Activated CD8-positive, alpha-beta memory T cell treated with anti-CD3 and anti-CD28 coated beads, Interleukin-2, amount 50 U/mL, for 48 hours (primary cell): ENCODE measurements around the gene FAM13A.
"Not testable (repeated sequence)": the region's sequence is repeated elsewhere in the genome, so short reads cannot be mapped to it uniquely, and the experiment has no call there.

Source experiments
- DNase-seq: peaks from one replicate; pipeline ENCODE4 v3.0.0-alpha.2; 2020

Gene FAM13A

DNA sequence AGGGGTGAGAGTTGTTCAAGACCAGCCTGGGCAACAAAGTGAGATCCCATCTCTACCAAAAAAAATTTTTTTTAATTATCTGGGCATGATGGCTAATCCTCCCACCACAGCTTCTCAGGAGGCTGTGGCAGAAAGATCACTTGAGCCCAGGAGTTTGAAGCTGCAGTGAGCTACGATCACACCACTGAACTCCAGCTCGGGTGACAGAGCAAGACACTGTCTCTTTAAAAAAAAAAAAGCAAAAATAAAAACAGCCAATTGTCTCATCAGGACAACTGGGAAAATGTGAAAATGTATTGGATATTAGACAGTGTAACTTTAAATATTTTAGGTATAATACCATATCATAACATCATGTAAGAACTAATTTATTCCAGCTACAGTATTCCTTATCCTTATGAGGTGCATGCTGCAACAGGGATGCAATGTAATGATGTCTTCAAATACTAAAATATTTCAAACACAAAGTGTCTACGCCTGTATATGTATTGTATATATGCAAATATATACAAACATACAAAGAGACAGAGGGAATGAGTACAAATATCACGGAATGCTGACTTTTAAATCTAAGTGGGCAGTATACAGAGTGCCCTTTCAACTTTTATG, 17.2 kb downstream of the FAM13A start:
- no peak for DNase-seq

DNA sequence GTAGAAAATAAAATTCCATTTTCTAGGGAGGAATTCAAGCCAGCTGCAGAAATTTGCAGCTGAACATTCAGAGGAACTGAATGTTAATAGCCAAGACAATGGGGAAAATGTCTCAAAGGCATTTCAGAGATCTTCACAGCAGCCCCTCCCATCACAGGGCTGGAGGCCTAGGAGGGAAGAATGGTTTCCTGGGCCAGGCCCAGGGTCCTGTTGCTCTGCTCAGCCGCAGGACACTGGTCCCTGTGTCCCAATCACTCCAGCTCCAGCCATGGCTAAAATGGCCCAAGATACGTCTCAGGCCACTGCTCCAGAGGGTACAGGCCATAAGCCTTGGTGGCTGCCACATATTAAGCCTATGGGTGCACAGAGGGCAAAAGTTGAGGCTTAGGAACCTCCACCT, 20.4 kb downstream of the FAM13A start:
- no peak for DNase-seq

DNA sequence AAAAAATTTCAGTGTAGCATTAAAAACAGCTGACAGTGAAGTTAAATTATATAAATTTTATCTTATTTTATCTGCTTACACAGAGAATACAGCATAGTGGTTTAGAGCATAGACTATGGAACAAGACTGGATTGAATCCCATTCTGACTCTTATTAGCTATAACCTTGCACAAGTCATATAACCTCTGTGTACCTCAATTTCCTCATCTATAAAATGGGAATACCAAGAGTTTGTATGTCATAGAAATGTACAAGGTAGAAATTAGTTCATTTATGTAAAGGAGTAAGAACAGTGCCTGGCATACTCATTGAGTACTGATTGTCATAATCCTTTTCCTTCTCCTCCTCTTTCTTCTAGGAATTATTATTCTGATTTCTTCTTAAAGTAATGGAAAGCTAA, 25.7 kb downstream of the FAM13A start:
- DNase-seq = no peak

DNA sequence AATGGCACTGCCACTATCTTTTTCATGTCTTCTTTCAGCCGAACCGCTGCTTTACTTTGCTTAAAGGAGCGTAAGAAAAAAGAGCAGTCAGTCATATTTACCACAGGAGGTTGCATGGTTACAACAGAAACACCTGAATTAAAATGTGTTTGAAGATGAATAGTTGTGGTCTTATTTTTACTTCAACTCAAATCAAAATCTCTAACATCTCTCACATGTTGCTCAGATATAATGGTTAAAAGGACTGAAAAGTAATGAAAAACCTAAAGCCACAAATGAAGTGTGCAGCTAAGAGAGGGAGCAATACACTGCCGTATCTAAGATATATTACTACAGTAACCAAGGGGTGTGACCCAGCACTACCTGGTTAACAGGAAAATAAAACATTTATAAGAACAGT, 27.4 kb downstream of the FAM13A start:
- DNase-seq = no peak

DNA sequence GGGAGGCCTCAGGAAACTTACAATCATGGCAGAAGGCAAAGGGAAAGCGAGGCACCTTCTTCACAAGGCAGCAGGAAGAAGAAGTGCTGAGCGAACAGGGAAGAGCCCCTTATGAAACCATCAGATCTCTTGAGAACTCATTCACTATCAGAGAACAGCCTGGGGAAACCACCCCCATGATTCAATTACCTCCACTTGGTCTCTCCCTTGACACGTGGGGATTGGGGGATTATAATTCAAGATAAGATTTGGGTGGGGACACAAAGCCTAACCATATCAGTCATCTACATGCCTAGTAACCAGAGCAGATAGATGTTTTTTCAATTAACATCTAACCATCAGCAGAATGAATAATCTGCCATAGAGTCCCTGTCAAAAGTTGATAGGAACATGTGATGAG, 30.4 kb downstream of the FAM13A start:
- no peak for DNase-seq

DNA sequence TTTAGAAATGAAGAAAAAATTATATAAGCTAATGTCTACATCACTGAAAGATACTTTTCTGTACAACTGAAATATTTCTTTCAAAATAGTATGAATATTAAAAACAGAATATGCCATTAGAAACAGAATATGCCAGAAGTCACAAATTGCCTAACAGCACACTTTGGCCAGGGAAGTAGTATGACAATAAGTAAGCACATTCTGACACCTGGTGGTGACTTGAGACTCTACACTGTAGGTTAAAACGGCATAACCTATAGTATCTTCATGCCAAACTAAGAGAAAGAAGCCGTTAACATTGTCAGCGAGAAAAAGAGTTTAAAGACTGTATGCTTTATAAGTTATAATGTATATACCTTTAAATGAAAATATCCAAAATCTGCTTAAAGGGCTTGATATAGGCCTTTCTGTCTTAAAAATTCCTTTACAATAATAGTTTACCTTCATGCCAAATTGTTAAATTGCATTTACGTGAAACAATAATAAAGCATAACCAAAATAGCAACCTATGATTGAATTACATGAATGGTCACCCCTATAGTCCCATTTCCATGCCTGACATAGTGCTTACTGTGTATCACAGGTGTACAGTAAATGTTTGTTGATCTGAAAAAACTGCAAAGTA, 32.8 kb downstream of the FAM13A start:
- no peak for DNase-seq

DNA sequence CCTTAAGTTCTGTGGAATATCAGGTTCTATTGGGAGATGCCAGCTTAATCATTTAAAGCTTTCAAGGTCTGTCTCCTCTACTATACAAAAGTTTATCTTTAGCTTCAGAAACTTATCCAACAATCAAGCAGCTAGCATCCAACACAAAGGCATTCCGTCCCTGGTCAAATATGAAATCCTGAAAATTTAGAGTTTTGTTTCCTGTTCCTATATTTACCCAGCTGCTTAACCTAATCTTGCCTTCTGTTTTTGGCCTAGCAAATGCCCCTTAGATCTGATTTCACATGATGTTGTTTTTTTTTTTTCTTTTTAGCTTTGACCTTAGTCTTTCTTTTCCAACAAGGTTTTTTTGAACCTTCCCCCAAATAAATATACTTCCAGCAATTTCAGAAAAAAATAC, 33.8 kb downstream of the FAM13A start:
- no peak for DNase-seq

DNA sequence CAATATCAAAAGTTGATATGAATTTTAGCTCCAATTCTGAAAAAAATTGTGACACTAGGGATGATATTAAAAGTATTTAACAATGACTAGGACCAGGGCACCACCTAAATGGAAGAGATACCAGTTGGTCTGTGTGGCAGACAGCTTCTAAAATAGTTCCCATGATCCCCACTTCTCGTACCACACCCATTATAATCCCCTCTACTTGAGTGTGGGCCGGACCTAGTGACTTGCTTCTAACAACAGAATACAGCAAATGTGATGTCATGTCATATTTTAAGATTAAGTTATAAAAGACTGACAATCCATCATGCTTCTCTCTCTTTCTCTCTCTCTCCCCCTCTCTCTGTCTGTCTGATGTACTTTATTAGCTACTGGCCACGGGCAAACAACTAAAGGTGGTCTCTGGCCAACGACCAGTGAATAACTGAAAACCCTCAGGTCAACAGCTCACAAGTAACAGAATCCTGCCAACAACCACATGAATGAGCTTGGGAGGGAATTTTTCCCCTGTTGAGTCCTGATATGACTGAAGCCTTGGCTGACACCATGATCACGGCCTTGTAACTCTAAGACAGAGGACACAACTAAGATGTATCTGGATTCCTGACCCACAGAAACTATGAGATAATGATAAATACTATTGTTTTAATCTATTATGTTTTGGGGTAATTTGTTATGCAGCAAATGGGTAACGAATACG, 34.4 kb downstream of the FAM13A start:
- DNase-seq = no peak

DNA sequence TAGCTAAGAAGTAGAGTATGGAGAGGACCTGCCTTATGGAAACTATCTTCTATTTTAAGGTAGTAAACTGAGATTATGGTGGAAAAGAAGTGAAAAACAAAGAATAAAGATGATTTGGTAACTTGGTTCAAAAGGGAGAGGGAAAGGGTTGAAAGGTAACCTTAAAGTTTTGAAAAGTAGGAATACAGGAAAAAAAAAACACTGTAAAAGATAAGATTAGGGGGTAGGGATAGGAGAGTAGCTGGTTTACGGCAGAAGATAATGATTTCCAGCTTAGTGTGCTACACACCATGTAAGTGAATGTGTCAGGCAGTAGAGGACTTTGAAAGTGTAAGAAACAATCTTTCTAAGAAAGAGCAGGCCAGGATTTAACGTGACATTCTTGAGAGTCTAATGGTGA, 35.3 kb downstream of the FAM13A start:
- DNase-seq = no peak

DNA sequence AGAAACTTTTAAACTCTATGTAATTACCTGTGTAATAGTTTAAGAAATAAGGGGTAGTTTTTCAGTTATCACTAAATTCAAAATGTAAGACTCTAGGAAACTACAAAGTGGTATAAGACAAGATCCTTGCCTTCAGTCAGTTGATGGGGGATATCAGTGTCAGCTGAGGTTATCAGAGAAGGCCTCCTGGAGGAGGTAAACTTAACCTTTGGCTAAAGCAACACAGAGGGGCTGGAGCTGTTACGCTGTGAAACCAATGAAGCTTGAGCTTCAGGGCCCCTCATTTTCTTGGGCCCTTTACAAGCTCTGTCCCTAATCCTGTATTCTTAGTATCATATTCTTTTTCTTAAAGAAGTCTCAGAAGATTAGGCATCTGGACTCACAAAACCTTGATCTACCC, 35.9 kb downstream of the FAM13A start:
- no peak for DNase-seq

DNA sequence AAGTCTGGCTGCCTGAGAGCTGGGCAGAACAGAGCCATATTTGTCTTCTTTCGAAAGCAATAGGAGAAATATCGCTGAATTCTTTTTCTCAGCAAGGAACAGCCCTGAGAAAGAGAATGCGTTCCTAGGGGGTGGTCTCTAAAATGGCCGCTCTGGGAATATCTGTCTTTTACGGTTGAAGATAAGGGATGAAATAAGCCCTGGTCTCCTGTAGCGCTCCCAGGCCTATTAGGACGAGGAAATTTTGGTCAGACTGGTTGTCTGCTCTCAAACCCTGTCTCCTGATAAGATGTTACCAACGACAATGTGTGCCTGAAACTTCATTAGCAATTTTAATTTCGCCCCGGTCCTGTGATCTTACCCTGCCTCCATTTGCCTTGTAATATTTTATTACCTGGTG, 42.1 kb downstream of the FAM13A start:
- DNase-seq = not testable (repeated sequence)

DNA sequence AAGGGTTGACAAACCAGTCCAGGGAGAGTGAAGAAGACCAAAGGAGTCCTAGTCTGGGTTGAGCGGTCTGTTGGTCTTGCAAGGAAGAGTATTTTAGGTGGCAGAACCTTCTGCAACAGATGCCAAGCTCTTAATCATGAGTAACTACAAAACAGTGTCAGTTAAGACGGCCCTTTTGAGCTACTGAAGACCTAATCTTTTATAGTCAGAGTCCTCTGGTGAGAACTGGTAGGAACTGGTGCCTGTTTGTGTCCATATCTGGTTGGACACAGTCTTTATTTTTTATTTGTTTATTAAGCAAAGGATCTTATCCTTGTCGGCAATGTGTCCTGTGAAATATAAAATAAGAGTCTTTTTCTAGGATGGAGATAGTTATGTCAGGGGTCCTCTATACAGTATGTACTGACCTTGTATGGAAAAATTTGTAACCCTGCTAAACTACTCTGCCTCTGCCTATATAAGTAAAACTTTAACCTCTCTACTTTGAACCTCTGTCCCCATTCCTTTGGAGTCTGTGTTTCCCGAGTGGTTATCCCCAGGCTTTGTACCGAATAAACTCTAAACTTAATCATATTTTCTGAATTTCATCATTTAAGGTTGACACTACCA, 47.1 kb downstream of the FAM13A start:
- DNase-seq = no peak

DNA sequence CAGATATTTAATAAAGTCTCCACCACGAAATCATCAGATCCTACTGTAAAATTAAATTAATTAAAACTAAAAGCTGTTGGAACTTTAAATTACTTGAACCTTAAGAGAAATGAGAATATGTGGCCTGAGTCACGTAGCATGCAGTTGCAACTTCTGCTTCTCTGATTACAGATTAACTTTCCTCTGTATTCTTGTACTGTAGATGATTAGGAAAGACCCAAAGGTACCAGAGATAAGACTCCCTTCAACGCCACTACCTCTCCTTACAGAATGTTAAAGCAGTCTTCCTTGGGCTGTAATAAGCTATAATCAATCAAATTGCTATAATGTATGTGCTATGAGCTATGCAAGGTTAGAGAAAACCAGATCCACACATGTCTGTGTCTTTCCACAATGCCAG, 47.9 kb downstream of the FAM13A start:
- no peak for DNase-seq

DNA sequence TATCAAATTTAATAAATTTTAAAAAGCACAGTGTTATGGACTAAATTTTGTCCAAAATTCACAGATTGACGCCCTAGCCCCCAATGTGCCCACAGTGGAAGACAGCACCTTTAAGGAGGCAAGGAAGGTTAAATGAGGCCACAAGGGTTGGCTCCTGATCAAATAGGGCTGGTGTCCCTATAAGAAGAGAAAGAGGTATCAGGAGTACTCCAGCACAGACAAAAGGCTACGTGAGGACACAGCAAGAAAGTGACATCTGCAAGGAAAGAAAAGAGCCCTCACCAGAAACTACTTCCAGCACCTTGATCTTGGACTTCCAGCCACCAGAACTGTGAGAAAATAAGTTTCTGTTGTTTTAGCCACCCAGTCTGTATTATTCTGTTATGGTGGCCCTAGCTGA, 48.8 kb downstream of the FAM13A start:
- no peak for DNase-seq

DNA sequence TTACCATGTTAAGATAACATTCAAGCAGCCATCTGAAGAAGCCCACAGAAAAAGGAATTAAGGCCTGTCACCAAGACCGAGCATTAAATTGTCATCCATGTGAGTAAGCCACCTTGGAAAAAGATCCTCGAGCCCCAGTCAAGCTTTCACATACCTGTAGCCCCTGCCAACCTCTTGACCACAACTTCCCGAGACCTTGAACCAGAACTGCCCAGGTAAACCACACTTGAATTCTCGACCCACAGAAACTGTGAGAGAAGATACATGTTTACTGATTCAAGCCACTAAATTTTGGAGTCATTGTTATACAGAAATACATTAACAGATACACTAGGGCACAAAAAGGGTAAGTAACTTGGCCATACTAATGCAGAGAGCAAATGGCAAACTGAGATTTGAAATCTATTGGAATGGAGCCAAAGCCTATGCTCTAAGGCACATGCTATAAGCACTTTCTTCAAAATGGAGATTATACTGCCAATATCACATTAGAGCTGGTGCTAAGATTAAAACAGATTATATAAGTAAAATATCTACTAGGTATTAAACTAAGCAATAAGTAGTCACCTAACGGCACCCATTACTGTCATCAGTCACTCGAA, 49.5 kb downstream of the FAM13A start:
- DNase-seq = no peak

DNA sequence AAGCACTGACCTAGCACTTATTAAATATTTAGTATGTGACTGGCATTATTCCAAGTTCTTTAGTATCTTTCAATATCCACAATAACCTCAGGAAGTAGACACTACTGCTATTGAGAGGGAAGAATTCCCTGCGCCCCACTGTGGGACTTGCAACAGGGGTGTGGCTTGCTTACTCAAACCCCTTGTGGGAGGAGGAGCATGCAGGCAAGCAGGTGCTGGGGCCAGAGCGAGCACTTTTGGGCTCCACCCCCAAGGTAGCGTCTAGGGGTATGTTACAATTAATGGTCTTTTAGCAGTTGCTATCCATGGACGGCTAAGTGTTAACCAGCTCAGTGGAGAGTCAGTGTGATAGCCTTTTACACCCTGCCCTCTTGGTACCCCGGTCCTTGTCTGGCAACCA, 50.7 kb downstream of the FAM13A start:
- DNase-seq = no peak

DNA sequence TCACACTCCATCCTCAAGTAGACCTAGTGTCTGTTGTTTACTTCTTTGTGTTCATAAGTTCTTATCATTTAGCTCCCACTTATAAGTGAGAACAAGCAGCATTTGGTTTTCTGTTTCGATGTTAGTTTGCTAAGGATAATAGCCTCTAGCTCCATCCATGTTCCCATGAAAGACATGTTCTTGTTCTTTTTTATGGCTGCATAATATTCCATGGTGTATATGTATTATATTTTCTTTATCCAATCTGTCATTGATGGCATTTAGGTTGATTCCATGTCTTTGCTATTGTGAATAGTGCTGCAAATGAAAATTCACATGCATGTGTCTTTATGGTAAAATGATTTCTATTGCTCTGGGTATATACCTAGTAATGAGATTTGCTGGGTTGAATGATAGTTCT, 51.9 kb downstream of the FAM13A start:
- not testable (repeated sequence) for DNase-seq

DNA sequence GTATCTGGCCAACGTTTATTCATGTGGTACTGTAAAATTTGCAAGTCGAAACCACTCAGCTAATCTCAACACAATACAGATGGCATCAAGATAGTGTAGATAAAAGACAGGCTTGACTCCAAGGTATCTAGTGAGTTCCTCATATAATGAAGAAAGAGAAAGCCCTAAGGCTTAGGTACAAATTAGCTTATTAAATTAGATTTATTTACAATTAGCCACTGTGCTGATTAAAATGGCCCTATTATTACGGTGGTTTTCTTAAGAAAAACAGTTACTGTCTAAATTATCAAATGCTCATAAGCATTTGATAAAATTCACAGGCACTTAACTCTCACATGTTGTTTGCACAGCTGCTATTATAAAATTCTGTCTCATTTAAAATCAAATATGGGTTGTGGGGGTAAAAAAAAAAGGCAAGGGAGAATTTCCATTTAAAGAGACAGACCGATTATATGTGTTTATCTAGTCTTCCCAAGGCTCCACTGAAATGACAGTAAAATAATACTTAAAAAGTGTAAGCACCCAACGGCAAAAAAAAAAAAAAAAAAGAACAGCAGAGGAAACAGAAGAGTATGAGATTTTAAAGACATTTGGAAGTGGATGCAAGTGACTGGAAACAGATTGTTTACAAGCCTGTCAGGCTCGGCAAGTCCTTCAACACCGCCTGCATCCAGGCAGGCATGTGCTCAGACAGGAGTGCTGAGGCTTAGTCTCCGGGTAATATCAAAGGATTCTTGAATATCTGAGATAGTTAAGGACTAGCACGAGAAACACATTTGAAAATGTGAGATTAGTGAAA, 55.1 kb downstream of the FAM13A start:
- no peak for DNase-seq

DNA sequence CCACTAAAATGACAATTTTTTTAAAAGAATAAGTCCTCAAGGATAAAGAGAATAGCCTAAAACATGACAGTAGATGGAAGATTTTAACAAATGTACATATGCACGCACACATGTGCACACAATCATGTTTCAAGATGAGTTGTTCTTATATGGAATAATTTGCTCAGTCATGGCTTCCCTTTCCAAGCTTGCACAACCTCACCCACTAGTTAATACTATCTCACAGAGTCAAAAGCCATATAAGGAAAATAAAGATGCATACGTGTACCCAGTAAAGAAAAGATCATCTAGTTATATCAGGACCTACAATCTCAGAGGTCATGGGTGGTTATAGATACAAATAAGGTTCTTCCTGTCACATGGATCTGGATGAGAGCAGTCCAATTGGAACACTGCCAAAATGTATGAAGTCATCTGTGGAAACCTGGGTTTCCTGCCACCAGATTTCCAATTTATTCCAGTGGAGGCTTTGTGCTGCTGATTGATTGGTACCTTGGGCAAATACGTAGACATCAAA, 56.1 kb downstream of the FAM13A start:
- no peak for DNase-seq

DNA sequence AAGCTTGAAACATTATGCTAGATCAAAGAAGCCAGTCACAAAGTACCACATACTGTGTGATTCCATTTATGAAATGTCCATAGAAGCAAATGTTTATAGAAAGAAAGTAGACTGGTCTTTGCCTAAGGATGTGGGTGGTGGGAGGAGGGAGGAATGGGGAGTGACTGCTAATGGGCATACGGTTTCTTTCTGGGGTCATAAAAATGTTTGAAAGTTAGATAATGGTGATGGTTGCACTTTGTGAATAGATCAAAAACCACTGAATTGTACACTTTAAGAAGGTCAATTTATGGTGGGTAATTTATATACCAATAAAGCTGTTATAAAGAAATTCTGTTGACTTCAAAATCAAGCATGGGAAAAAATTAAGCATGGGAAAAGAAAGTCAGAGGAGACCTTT, 56.6 kb downstream of the FAM13A start:
- no peak for DNase-seq

DNA sequence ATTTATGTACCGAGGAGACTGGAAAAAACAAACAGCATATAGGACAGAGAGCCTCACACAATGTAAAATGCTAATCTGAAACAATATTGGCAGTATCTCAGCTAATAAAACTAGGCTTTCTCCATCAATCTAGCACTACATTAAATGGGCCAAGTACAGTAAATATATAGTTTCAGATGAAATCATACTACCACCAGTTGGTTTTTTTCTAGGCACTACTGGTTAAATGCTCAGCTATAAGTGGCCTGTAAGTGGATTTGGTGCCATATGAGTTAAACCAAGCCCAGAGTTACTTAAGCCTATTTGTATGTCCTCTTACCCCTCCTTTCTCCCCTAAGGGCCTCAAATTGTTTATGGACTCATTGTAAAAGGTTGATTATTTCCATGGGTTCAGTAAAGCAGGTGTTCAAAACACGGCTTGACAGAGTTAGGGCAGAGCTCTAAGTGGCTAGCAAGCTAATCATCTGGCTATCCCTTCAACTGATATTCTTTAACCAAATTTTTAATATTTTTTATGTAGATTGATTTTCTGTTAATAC, 57.5 kb downstream of the FAM13A start:
- DNase-seq = no peak

DNA sequence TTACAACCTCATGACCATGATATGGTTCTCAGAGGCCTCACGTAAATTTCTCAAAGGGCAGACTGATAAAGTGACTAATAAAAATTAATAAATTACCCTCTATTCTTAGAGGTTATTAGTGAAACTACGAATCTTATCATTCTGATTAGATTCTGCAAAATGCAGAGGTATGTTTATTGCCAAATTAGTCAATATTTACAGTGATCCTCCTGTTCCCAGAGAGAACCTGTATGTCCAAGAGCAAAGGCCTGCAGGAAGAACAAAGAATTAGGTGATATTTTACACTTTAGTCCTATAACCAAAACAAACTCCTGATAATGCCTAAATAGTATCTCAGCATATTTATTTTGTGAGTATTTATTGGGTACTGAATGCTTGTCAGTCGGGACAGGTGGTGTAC, 58.1 kb downstream of the FAM13A start:
- no peak for DNase-seq
